ENCODE results near the gene ERCC1.
"Not testable (repeated sequence)": the region's sequence is repeated elsewhere in the genome, so short reads cannot be mapped to it uniquely, and the experiment has no call there.

Gene ERCC1

DNA sequence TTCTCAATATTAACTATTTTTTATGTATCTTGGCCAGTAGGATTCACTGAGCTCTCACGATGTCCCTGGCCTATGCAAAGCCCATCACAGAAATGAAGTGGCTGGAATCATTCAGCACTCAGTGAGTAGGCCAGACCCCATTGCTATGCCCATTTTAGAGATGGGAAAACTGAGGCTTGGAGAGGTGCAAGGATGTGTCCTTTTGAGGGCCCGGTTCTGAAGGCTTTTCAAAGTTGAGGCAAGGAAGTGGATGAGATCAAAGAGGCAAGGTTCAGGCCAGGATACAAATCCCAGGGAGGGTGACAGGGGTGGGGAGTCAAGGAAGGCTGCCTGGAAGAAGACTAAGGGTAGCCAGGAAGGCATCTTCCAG lies 18.7 kb upstream of the ERCC1 start:
- H3K9ac ChIP-seq (ENCODE audit: insufficient read length) = no peak overlapping the region
- H3K27ac ChIP-seq = no peak overlapping the region
- H3K4me3 ChIP-seq = no peak overlapping the region

DNA sequence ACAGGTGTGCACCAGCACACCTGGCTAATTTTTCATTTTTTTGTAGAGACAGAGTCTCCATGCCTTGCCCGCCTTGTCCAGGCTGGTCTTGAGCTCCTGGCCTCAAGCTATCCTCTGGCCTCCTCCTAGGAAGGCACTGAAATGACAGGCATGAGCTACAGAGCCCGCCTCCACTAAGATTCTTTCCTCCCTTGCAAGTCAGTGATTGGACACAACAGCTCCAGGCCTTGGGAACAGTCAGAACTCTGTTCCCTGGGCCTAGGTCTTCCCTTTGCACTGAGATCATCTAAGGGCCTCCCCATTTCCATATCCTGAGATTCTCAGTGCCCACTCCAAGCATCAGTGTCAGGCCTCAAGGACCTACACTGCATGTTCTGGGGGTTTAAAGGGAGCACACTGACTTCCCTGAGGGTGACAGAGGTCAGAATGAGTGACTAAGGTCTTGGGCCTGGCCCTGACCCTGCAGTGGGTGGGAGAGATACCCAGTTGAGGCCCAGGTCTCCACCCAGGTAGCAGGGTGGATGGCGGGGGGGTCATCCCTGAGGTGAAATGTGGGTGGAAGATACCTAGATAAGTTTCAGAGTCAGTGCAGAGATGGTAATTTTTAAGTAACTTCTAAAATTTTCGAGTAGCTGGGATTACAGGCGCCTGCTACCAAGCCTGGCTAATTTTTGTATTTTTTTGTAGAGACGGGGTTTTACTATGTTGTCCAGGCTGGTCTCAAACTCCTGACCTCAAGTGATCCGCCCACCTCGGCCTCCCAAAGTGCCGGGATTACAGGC lies 17.3 kb upstream of the ERCC1 start:
- H3K27ac ChIP-seq = no peak overlapping the region
- no peak overlapping the region for H3K9ac ChIP-seq (ENCODE audit: insufficient read length)
- H3K4me3 ChIP-seq = no peak overlapping the region
- no peaks in the 10 kb centered on the region for H3K36me3 ChIP-seq (ENCODE audit: insufficient read depth, low read length)
- no peak for TF ChIP-seq FOXP2 (optimal IDR thresholded peaks at IDR 0.05; ENCODE audit: control extremely low read depth, extremely low read length, insufficient read depth)
- no peak for TF ChIP-seq POLR2AphosphoS5 (IDR thresholded peaks at IDR 0.05; ENCODE audit: borderline replicate concordance, low read depth, low read length)
- TF ChIP-seq EZH2 (IDR thresholded peaks at IDR 0.05) = no peak
- DNase-seq (ENCODE audit: low read depth, low spot score) = no peak
- H3K9me3 ChIP-seq (ENCODE audit: low read depth, low read length) = no peaks in the 10 kb centered on the region

More for the DNA sequence above, 18.7 kb upstream of the ERCC1 start:
- no peak for DNase-seq (ENCODE audit: low read depth, low spot score)
- H3K36me3 ChIP-seq (ENCODE audit: insufficient read depth, low read length) = no peaks in the 10 kb centered on the region
- TF ChIP-seq POLR2AphosphoS5 (IDR thresholded peaks at IDR 0.05; ENCODE audit: borderline replicate concordance, low read depth, low read length) (no peak), EZH2 (IDR thresholded peaks at IDR 0.05) (no peak), FOXP2 (optimal IDR thresholded peaks at IDR 0.05; ENCODE audit: control extremely low read depth, extremely low read length, insufficient read depth) (no peak)
- H3K9me3 ChIP-seq (ENCODE audit: low read depth, low read length) = no peaks in the 10 kb centered on the region

DNA sequence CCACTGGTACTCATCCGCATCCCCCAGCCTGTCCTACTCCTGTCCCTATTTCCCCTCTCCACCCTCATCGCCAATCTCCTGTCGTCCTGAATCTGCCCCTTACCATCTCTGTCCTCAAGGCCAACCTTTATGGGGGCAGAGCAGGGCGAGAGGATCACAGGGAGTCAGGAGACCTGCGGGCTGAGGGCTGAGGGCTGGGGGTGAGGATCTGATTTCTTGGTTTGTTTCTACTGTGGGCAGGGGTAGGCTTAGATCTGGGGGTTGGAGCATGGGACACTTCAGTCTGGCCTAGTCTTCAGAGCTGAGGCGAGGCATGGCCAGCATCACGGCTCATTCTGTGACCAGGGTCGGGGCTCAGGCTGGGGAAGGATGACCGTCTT lies 16.5 kb upstream of the ERCC1 start:
- Histone ChIP-seq H3K9ac (ENCODE audit: insufficient read length) (no peak overlapping the region), H3K27ac (no peak overlapping the region), H3K4me3 (peak overlapping the region; percentile 89), H3K9me3 (ENCODE audit: low read depth, low read length) (no peaks in the 10 kb centered on the region), H3K36me3 (ENCODE audit: insufficient read depth, low read length) (no peaks in the 10 kb centered on the region)
- TF ChIP-seq EZH2 (IDR thresholded peaks at IDR 0.05) (no peak), FOXP2 (optimal IDR thresholded peaks at IDR 0.05; ENCODE audit: control extremely low read depth, extremely low read length, insufficient read depth) (no peak), POLR2AphosphoS5 (IDR thresholded peaks at IDR 0.05; ENCODE audit: borderline replicate concordance, low read depth, low read length) (no peak)
- no peak for DNase-seq (ENCODE audit: low read depth, low spot score)

DNA sequence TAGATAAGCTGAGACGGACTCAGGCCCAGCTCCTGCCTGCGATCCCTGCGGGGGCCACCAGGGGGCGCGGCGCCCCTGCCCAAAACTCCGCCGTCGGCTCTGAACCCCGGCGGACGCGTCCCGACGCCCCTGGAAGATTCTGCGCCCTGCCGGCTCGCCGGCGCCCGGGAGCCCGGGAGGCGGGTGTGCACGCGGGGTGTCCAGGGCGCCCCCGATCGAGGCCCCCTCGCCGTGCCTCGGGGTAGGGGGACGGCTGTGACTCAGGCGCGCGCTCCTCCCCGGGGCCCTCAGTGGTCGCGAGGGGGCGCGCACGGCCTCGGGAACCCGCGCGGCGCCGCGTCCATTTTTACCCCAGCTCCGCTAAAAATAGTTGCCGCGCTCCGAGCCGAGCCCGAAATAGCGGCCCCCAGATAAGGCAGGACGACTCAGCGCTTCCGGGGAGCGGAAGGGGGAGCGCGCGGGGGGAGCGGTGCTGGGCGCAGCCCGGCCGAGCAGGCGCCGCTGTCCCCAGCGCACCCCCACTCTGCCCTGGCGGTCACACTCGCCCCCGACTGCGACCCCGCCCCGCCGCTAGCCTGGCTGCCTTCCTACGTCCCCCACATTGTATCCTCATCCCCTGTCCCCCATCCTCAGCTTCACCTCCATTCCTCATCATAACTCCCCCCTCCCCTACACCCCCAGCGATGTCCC lies 16.0 kb upstream of the ERCC1 start:
- peak overlapping the region; percentile 13; the same call in 1 of the 2 replicates for H3K27ac ChIP-seq
- no peaks in the 10 kb centered on the region for H3K36me3 ChIP-seq (ENCODE audit: insufficient read depth, low read length)
- DNase-seq (ENCODE audit: low read depth, low spot score) = no peak

DNA sequence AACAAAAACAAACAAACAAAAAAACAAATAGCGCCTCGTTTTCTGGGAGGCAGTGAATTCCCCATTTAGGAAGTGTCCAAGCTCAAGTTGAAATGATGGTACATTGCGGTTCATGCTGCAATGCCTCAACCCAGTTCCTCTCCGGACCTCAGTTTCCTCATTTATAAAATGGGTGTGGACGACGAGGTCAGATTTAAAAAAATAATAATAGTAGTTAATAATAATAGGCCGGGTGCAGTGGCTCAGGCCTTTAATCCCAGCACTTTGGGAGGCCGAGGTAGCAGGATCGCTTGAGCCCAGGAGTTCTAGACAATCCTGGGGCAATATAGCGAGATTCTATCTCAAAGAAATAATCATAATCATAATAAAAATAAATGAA lies 15.5 kb upstream of the ERCC1 start:
- Histone ChIP-seq H3K27ac (no peak overlapping the region), H3K36me3 (ENCODE audit: insufficient read depth, low read length) (no peaks in the 10 kb centered on the region), H3K4me3 (peak overlapping the region; percentile 89), H3K9ac (ENCODE audit: insufficient read length) (peak overlapping the region; percentile 78), H3K9me3 (ENCODE audit: low read depth, low read length) (no peaks in the 10 kb centered on the region)
- no peak for DNase-seq (ENCODE audit: low read depth, low spot score)
- TF ChIP-seq EZH2 (IDR thresholded peaks at IDR 0.05) (no peak), POLR2AphosphoS5 (IDR thresholded peaks at IDR 0.05; ENCODE audit: borderline replicate concordance, low read depth, low read length) (no peak), FOXP2 (optimal IDR thresholded peaks at IDR 0.05; ENCODE audit: control extremely low read depth, extremely low read length, insufficient read depth) (no peak)

More for the DNA sequence above, 16.0 kb upstream of the ERCC1 start:
- peak overlapping the region; percentile 89 for H3K4me3 ChIP-seq
- H3K9ac ChIP-seq (ENCODE audit: insufficient read length) = peak overlapping the region; percentile 78
- TF ChIP-seq EZH2 (IDR thresholded peaks at IDR 0.05) = no peak
- no peak for TF ChIP-seq POLR2AphosphoS5 (IDR thresholded peaks at IDR 0.05; ENCODE audit: borderline replicate concordance, low read depth, low read length)
- TF ChIP-seq FOXP2 (optimal IDR thresholded peaks at IDR 0.05; ENCODE audit: control extremely low read depth, extremely low read length, insufficient read depth) = no peak
- no peaks in the 10 kb centered on the region for H3K9me3 ChIP-seq (ENCODE audit: low read depth, low read length)

DNA sequence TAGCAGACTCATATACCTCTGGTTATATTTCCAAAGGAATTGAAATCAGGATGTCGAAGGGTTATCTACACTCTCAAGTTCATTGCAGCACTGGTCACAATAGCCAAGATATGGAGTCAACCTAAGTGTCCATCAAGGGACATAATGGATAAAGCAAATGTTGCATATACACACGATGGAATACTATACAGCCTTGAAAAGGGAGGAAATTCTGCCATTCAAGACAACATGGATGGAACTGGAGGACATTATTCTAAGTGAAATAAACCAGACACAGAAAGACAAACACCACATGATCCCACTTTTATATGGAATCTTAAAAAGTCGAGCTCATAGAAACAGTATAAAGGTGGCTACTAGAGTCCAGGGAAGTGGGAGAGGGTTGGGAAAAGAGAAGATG lies 13.6 kb upstream of the ERCC1 start:
- TF ChIP-seq POLR2AphosphoS5 (IDR thresholded peaks at IDR 0.05; ENCODE audit: borderline replicate concordance, low read depth, low read length) (no peak), FOXP2 (optimal IDR thresholded peaks at IDR 0.05; ENCODE audit: control extremely low read depth, extremely low read length, insufficient read depth) (no peak), EZH2 (IDR thresholded peaks at IDR 0.05) (no peak)
- no peaks in the 10 kb centered on the region for H3K36me3 ChIP-seq (ENCODE audit: insufficient read depth, low read length)
- H3K9ac ChIP-seq (ENCODE audit: insufficient read length) = no peak overlapping the region
- H3K4me3 ChIP-seq = no peak overlapping the region
- no peaks in the 10 kb centered on the region for H3K9me3 ChIP-seq (ENCODE audit: low read depth, low read length)
- no peak for DNase-seq (ENCODE audit: low read depth, low spot score)
- H3K27ac ChIP-seq = no peak overlapping the region

DNA sequence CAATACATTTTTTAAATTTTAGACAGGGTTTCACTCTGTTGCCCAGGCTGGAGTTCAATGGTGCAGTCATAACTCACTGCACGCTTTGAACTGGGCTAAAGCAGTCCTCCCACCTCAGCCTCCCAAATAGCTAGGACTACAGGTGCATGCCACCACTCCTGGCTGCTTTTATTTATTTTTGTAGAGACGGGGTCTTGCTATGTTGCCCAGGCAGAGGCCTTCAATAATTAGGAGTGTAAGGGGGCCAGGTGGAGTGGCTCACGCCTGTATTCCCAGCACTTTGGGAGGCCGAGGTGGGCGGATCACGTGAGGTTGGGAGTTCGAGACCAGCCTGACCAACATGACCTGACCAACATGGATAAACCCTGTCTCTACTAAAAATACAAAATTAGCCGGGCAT lies 8.8 kb upstream of the ERCC1 start:
- DNase-seq (ENCODE audit: low read depth, low spot score); H3K27ac ChIP-seq; H3K4me3 ChIP-seq; H3K9me3 ChIP-seq (ENCODE audit: low read depth, low read length); H3K36me3 ChIP-seq (ENCODE audit: insufficient read depth, low read length); H3K9ac ChIP-seq (ENCODE audit: insufficient read length): not testable (repeated sequence)

DNA sequence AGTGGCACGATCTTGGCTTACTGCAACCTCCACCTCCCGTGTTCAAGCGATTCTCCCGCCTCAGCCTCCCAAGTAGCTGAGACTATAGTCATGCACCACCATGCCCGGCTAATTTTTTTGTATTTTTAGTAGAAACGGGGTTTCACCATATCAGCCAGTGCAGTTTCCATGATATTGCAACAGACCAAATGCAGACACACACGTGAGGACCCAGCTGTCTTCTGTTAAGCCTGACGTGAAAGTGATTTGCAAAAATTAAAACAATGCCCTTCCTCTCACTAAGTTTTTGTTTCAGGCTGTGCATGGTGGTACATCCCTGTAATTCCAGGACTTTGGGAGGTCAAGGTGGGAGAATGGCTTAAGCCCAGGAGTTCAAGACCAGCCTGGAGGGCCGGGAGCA lies 7.3 kb upstream of the ERCC1 start:
- not testable (repeated sequence) for H3K9me3 ChIP-seq (ENCODE audit: low read depth, low read length); H3K36me3 ChIP-seq (ENCODE audit: insufficient read depth, low read length); H3K27ac ChIP-seq; DNase-seq (ENCODE audit: low read depth, low spot score); H3K4me3 ChIP-seq; H3K9ac ChIP-seq (ENCODE audit: insufficient read length)

DNA sequence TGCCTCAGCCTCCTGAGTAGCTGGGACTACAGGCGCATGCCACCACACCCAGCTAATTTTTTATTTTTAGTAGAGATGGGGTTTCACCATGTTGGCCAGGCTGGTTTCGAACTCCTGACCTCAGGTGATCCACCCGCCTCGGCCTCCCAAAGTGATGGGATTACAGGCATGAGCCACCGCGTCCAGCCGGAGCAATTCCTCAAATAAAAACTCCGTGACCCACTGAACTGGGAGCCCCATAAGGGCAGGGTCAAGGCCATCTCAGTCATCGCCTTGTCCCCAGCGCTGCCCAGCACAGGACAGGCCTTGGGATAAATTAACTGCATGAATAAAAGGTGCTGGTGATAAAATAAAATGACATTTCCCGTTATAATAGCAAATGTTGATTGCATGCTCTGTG lies 6.2 kb upstream of the ERCC1 start:
- not testable (repeated sequence) for H3K36me3 ChIP-seq (ENCODE audit: insufficient read depth, low read length); DNase-seq (ENCODE audit: low read depth, low spot score); H3K9me3 ChIP-seq (ENCODE audit: low read depth, low read length); H3K27ac ChIP-seq; H3K4me3 ChIP-seq; H3K9ac ChIP-seq (ENCODE audit: insufficient read length)

Measured in SK-N-MC (cell line).